Measurements from ENCODE around the gene DAZL. TPM values are rescaled to one million over a fixed set of nuclear protein-coding genes. Genes with fewer than 3 reads are reported as not detected.

DAZL gene
- total RNA-seq, 1 donor from 2014 or later: not detected

DNA sequence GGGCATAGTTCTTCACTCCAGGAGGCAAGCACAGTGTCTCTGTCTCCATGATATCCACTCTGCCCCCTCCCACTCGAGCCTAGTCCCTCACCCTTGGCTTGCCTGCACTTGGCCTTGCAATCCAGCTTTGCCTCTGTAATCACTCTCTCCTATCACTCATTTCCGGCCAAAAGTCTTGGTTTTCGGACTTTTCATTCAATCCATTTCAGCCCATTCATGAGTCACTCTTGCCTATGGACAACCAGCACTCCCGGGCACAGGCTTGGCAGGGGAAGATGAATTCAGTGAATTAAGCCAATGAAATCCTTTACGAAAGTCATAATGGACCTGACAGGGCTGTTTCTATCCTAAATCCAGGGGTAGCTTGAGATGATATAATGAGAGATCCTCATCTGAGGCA is 21.7 kb downstream of the DAZL start:
- Mint-ChIP-seq H3K9me3 (peaks cover 19% of the 10 kb centered on the region), H3K4me3 (no peak overlapping the region), H3K4me1 (peaks cover 3% of the 10 kb centered on the region), H3K27ac (no peak overlapping the region), H3K36me3 (no peaks in the 10 kb centered on the region), H3K27me3 (ENCODE audit: low read depth) (peaks cover 3% of the 10 kb centered on the region)
- DNase-seq (ENCODE audit: low spot score in 2 of 2, unreplicated experiment in 2 of 2): no peak
- TF ChIP-seq, protein P1, sequence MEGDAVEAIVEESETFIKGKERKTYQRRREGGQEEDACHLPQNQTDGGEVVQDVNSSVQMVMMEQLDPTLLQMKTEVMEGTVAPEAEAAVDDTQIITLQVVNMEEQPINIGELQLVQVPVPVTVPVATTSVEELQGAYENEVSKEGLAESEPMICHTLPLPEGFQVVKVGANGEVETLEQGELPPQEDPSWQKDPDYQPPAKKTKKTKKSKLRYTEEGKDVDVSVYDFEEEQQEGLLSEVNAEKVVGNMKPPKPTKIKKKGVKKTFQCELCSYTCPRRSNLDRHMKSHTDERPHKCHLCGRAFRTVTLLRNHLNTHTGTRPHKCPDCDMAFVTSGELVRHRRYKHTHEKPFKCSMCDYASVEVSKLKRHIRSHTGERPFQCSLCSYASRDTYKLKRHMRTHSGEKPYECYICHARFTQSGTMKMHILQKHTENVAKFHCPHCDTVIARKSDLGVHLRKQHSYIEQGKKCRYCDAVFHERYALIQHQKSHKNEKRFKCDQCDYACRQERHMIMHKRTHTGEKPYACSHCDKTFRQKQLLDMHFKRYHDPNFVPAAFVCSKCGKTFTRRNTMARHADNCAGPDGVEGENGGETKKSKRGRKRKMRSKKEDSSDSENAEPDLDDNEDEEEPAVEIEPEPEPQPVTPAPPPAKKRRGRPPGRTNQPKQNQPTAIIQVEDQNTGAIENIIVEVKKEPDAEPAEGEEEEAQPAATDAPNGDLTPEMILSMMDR (IDR thresholded peaks at IDR 0.05; ENCODE audit: unreplicated experiment): no peak

- no peaks in the 10 kb centered on the region for H3K4me1 Mint-ChIP-seq
- H3K9me3 Mint-ChIP-seq: peaks cover 5% of the 10 kb centered on the region
- TF ChIP-seq, protein P1 (IDR thresholded peaks at IDR 0.05; ENCODE audit: unreplicated experiment): no peak
- no peaks in the 10 kb centered on the region for H3K36me3 Mint-ChIP-seq
- H3K27me3 Mint-ChIP-seq (ENCODE audit: low read depth): peaks cover 5% of the 10 kb centered on the region
- DNase-seq (ENCODE audit: low spot score in 2 of 2, unreplicated experiment in 2 of 2): no peak
- H3K27ac Mint-ChIP-seq: no peak overlapping the region
- no peak overlapping the region for H3K4me3 Mint-ChIP-seq
Observed at GRCh38 chr3:16570113-16570512, 35.1 kb downstream of the DAZL start.

DNA sequence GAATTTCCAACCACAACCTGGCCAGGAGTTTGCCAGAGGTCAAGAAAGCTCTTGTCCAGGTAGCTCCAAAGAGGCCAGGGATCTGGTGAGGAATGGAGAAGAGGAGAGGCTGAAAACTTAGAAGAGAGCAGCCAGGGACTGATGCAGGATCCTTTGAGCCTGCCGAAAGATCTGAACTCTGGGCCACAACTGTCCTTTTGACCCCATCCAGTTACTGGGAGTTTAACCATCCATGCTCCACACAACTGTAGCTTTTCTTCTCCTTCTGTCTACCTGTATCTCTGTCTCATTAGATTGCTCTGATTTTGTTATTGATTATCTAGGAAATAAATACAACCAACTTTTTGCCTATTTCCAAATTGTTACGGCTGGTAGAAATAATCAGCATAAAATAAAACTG is 36.7 kb downstream of the DAZL start:
- Mint-ChIP-seq H3K27me3 (ENCODE audit: low read depth) (peaks cover 5% of the 10 kb centered on the region), H3K27ac (no peak overlapping the region), H3K4me3 (no peak overlapping the region), H3K9me3 (peaks cover 12% of the 10 kb centered on the region), H3K4me1 (no peaks in the 10 kb centered on the region), H3K36me3 (no peaks in the 10 kb centered on the region)
- DNase-seq (ENCODE audit: low spot score in 2 of 2, unreplicated experiment in 2 of 2): no peak
- TF ChIP-seq, protein P1 (IDR thresholded peaks at IDR 0.05; ENCODE audit: unreplicated experiment): no peak

DNA sequence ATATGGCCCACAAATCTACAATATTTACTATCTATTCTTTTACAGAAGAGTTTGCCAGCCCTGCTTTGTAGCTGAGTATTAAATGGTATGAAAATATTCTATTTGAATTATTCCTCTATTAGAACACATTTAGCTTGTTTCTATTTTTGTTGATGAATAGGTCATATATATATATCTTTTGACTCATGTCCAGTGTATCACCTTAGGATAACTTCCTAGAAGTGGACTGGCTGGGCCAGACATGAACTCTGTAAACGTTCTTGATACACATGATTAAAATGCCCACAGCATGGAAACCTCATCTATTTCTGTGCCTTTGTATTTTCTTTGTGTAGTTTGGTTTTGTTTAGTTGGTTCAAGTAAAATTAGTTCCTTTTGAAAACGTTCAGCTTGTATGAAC is 37.1 kb downstream of the DAZL start:
- Mint-ChIP-seq H3K27me3 (ENCODE audit: low read depth) (peaks cover 4% of the 10 kb centered on the region), H3K27ac (no peak overlapping the region), H3K9me3 (peaks cover 12% of the 10 kb centered on the region), H3K4me1 (no peaks in the 10 kb centered on the region), H3K36me3 (no peaks in the 10 kb centered on the region), H3K4me3 (no peak overlapping the region)
- TF ChIP-seq, protein P1 (IDR thresholded peaks at IDR 0.05; ENCODE audit: unreplicated experiment): no peak
- no peak for DNase-seq (ENCODE audit: low spot score in 2 of 2, unreplicated experiment in 2 of 2)

GRCh38 chr3:16559653-16560365 is 45.4 kb downstream of the DAZL start:
- Mint-ChIP-seq H3K27ac (no peak overlapping the region), H3K4me3 (no peak overlapping the region), H3K27me3 (ENCODE audit: low read depth) (peaks cover 7% of the 10 kb centered on the region), H3K9me3 (peaks cover 7% of the 10 kb centered on the region), H3K36me3 (no peaks in the 10 kb centered on the region), H3K4me1 (peaks cover 5% of the 10 kb centered on the region)
- no peak for DNase-seq (ENCODE audit: low spot score in 2 of 2, unreplicated experiment in 2 of 2)
- TF ChIP-seq, protein P1 (IDR thresholded peaks at IDR 0.05; ENCODE audit: unreplicated experiment): no peak
